Body of pancreas (tissue), 4 donors: ENCODE results near the gene PACSIN2.

ENCODE experiments used
- CTCF ChIP-seq, 7 experiments: fragments of 450-650 bp in 4 of 7; fragments of 200-600 bp in 3 of 7; sonication (generic) in 3 of 7; IDR thresholded peaks; one replicate each; pipeline ENCODE4 v1.5.1; 2016 to 2019; ENCODE audit warnings: antibody characterized with exemption in 7 of 7
- POLR2A ChIP-seq, 3 donors: fragments of 450-650 bp; IDR thresholded peaks; one replicate each; pipeline ENCODE4 v1.6.1; 2016; ENCODE audit warnings: antibody characterized with exemption in 3 of 3, mild to moderate bottlenecking in 2 of 3

- TF ChIP-seq CTCF (IDR thresholded peaks at IDR 0.05) (no peak), POLR2A (IDR thresholded peaks at IDR 0.05) (no peak)
Observed at GRCh38 chr22:42955087-42955635, 59.8 kb downstream of the PACSIN2 start.
